NCI-H146 treated with DMSO at 0.1 percent for 48 hours (cell line): Measurements from ENCODE around the gene RNF144B.
"Not testable (repeated sequence)": the region's sequence is repeated elsewhere in the genome, so short reads cannot be mapped to it uniquely, and the experiment has no call there.

Source experiments
- DNase-seq: peaks from one replicate; lab custom pipeline; 2025; ENCODE audit not compliant: unreplicated experiment; lab: John Stamatoyannopoulos, UW

RNF144B gene

GRCh38 chr6:18387061-18387721, at the start of gene RNF144B:
Gene RNF144B (plus strand): TSS chr6:18387350. CDS start chr6:18399535, 12,185 bp downstream.
- DNase-seq: peak; percentile 64

DNA sequence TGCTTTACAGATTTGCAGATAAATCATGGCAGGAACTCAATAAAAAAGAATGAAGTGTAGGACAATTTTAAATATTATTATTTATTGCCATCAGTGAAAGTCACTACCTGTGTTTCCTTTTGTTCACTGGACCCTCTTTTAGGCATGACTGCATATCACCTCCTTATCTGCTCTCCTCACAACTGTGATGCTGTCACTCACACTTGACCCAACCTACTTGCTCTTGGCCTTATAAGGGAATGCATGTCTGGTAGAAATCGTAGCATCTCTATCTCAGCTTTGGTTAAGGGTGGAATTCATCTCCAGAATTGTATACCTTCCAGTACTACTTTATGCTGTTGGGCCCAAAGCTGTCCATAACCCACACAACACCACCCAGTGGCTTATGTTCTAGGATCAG, 47.6 kb upstream of the RNF144B start:
- no peak for DNase-seq

DNA sequence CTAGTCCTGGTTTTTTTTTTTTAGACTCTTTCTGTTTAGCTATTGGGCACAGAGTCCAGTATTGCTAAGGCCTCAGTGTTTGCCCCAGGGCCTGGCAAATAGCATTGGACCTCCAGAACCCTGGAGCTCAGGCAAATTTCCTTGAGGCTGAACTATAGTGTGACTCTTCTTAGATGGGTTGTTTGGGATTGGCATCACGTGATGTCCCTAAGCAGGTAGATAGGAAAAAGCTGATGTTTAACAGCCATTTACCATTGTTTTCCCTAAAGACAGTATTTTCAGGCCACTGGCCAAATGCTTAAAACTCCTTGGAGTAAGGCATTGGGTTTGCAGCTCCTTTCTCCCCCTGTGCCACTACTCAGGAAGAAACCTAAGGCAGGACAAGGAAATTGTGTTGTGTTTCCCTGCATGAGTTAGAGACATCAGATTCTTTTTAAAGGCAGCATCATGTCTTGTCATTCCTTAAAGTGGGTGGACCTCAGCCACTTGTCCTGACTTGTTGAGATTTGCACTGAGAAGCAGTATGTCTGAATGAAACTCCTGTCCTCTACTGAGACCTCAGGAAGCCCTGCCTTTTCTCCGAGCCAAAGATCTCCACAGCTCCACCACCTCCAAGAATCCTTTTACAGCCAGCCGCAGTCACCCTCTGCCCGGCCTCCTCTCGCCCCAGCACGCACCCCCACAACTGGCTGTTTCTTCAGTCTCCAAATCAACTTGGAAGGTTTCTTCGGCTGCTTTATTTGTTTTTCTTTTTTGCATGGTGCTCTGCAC, 46.2 kb upstream of the RNF144B start:
- DNase-seq: no peak

DNA sequence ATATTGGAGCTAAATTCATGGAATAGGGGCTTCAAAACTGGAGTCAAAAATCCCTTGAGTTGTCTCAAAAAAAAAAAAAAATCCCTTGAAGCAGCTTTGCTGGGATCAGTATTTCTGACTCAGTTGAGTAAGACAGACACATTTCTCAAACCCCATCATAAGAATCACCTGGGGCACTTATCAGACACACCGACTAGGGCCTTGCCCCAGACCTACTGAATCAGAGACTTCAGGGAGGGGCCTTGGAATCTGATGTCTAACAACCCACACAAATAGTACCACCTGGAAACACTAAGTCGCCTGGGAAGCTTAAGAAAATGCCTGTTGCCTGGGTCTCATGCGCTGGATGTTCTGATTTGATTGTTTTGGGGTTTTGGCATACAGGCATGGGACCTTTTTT, 44.9 kb upstream of the RNF144B start:
- no peak for DNase-seq

GRCh38 chr6:18343741-18344140, 43.4 kb upstream of the RNF144B start:
- no peak for DNase-seq

GRCh38 chr6:18347021-18347577, 40.1 kb upstream of the RNF144B start:
- no peak for DNase-seq

DNA sequence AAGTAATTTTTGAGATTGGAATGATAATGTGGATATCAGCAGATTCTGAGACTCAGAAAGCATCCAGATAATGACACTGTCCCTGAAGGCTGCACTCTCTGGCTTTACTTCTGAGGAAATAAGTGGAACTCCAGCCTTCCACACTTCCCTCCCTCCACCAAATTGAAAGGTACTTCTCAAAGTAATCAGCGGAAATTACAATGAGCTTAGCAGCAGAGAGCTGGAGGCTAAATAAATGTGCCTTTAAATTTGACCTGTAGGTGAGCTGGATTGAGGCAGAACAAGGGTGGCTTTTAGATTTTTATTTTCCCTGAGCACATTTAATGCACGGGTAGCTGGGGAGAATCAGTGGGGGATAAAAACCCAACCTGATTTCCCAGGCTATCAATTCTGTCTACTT, 39.3 kb upstream of the RNF144B start:
- DNase-seq: no peak

- DNase-seq: no peak
These were observed 37.8 kb upstream of the RNF144B start for GRCh38 chr6:18349386-18349785.

- no peak for DNase-seq
These were observed 36.9 kb upstream of the RNF144B start for GRCh38 chr6:18350271-18350670.

DNA sequence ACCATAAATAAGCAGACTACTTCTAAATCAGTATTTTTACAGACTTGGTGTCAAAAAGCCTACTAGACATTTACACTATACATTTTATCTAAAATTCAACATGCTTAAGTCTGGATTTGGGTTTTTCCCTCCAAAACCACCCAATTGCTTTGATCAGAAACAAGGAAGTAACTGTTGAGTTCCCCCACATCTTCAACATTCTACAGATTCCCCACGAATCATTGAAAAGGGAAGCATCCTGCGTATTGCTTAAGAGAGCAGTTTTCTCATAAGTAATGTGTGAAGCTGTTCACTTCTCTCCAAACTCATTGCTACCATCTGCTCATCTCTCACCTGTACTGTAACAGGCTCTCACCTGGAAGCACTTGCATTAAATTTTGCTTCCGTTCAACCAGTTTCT, 36.4 kb upstream of the RNF144B start:
- DNase-seq: no peak

DNA sequence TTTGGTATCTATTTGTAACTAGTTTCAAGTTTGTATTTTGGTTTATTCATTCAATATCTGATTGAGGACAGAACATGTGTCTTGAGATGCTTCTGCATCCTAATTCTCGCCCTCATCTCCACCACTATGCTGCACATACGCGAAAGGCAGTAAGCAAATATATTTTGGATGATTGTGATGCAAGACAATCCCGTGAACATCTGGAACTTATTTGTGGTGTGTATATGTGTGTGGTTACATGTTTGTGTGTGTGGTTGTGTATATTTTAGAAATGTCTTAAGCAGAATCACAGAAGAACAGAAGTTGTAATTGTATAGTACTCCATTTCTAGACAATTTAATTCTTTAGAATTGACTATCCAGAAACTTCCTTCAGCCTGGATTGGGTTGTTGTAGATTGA, 35.1 kb upstream of the RNF144B start:
- DNase-seq: no peak

DNA sequence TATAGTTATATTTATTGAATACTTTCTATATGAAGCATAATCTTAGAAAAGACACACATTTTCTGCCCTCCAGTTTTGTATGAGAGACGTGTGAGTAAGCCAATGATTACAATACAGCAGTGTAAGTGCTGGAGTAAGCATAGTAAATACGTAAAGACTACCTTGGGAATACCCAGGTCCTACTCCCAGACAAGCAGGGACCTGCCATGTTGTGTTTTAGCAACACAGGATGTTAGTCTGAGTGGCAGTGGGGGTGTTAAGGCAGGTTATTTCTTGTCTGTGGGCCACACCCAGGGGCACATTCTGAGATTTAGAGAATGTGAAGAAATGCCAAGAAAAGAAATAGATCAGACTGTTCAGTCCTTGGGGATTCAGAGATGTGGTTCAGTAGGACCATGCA, 34.3 kb upstream of the RNF144B start:
- DNase-seq: no peak

DNA sequence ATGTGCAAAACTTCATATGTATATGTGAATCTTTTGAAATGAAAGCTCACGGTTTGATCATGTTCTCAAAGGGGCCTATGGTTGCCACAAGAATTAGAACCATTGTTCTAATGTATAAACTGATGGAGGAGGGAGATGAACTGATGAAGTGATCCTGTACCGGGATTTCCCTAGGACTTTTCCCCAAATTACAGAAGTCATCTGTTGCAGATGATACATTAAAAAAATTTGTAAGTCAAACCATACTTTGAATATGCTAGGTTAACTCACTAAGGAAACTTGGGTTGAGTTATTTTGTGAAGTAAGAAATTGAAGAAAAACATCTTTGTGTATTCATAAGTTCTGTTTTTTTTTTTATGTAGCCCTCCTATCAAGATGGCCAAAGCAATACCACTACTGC, 33.9 kb upstream of the RNF144B start:
- no peak for DNase-seq

DNA sequence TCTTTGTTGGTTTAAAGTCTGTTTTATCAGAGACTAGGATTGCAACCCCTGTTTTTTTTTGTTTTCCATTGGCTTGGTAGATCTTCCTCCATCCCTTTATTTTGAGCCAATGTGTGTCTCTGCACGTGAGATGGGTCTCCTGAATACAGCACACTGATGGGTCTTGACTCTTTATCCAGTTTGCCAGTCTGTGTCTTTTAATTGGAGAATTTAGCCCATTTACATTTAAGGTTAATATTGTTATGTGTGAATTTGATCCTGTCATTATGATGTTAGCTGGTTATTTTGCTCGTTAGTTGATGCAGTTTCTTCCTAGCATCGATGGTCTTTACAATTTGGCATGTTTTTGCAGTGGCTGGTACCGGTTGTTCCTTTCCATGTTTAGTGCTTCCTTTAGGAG, 29.6 kb upstream of the RNF144B start:
- not testable (repeated sequence) for DNase-seq

DNA sequence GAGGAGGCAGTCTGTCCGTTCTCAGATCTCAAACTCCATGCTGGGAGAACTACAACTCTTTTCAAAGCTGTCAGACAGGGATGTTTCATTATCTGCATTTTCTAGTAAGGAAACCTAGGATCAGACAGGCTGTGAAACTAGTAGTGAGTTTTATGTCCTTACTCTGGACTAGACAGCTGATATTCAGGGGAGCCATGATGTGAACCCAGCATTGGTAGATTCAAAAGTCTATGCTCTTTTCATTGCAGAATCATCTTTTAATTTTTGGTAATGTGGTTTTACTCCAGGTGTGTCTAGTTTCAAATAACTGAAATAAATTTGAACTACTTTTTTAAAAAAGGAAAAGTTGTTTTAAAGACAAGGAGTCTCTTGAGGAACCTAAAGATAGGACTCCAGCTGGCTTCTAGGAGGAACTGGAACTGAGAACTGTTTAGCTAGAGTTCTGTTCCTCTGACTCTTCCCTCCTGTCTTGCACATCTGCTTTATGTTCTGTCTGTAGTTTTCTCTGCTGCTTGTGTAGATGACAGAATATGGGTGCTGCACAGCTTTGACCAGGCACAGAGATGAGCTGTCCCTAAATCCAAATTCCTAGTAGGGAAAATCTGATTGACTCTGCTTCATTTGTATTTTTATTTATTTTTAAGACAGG, 27.8 kb upstream of the RNF144B start:
- DNase-seq: no peak

- DNase-seq: peak; percentile 13
These were observed 27.0 kb upstream of the RNF144B start for GRCh38 chr6:18360188-18360587.

DNA sequence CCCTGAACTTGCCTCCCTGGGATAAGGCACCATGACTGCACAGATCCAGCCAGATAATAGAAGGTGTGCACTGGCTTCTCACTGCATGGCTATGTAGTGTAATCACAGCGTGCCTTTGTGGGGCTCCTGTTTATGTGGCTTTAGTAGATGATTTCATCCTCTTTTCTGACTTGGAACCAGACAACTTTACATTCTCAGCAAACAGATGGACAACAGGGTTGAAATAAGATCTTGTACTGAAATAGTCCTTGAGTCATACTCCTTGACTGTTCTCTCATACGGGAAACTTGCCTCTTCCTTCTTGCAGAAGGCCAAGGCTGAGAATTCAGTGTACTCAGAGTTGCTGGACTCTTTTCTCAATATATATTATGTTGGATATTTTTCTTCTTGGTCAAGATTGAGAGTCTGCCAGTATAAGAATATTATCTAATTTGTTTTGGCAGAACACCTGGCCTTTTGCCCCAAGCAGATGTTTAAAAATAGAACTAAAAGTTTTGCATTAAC, 25.0 kb upstream of the RNF144B start:
- no peak for DNase-seq

DNA sequence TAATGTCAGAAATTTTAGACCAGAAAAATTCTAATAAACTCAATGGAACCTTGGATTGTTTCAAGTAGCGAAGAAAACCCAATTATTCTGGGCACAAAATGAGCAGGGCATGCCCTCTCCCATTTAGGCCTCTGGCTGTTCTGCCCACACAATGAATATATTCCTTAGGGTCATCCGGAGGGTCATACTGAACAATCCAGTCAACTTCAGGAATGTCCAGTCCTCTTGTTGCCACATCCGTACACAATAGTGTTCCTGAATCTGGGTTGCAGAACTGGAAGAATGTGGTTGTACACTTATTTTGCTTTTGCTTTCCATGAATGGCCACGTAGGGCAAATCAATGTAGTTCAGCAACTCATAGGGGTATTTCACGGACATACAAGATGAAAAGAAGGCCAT, 23.4 kb upstream of the RNF144B start:
- no peak for DNase-seq

DNA sequence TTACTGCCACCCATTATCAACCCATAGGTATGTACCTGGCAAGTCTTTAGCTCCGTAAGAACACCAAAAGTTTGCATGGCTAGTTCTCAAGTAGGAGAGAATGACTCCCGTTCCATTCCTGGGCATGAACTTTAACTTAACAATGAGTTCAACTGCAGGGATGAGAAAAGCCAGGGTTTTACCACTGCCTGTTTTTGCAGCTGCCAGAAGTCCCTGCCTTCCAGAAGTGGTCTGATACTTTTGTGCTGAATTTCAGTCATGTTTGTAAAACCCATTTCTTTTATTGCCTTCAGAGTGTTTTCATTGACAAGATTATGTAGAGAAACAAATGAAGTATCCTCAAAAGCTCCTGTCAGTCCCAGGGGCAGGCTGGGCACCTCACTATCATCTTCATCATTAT, 22.6 kb upstream of the RNF144B start:
- not testable (repeated sequence) for DNase-seq

DNA sequence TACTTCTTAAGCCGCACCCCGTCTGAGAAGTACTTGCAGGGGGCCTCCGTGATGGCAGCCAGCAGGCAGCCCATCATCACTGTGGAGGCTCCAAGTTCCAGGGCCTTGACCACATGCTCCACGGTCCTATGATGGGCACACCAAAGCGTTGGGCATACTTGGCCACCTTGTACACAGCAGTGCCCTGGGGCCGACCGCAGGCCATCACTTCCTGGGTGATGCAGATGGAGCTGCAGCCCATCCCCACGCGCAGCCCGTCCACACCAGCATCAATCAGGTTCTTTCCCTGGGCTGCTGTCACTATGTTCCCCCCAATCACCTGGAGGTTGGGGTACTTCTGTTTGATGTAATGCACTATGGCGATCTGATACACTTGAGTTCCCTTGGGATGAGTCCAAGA, 19.8 kb upstream of the RNF144B start:
- DNase-seq: no peak

GRCh38 chr6:18368277-18369105, 18.7 kb upstream of the RNF144B start:
- no peak for DNase-seq
